OCI-LY7 (cell line): ENCODE results near the gene CACTIN.

Experiments
- EZH2phosphoT487 ChIP-seq: fragments of 200-600 bp; sonication (generic); IDR thresholded peaks from 2 replicates; pipeline ENCODE4 v1.6.1; 2018; ENCODE audit warnings: low read depth, borderline replicate concordance, mild to moderate bottlenecking, mixed run types, antibody characterized with exemption, low read length, moderate library complexity, mixed read lengths
- TF ChIP-seq, protein P1 (sequence below): fragments of 200-600 bp; sonication (generic); conservative IDR thresholded peaks from 2 replicates; pipeline ENCODE4 v1.5.1; 2014; ENCODE audit warnings: mild to moderate bottlenecking, antibody characterized with exemption, low read length, moderate library complexity, mixed read lengths

DNA sequence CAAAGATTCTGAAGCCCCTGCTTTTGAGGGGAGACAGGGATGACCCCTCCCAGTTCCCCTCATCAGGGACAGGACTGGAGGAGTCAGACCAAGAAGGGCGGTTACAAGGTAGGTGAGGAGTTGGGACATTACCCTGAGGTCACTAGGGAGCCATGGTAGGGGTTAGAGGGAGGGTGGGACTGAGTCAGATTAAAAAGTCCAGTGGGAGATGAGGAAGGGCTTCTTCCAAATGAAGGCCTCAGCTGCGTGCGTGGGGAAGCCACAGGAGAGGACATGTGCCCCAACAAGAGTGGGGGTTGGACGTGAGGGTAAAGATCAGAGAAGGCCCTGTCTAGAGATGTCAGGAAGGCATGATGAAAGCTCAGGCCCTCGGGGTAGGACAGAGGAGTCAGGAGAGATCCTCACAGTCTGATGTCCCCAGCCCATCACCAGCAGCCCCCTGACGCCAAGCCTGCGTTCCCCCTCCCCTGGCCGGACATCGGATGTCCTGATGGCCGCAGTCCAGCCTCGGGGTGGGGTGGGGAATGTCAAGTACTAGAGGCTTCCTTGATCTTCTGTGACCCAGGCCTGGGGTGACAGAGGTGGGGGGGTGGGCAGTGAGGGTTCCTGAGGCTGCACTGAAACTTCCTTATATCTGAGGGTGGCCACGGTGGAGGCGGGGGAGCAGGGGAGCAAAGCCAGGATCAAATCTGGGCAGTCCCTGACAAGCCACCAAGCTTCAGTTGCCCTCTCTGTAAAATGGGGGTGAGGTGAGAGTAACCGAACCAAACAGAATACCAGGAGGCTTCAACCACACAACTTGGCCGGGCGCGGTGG lies 62.7 kb downstream of the CACTIN start:
- TF ChIP-seq, protein P1, sequence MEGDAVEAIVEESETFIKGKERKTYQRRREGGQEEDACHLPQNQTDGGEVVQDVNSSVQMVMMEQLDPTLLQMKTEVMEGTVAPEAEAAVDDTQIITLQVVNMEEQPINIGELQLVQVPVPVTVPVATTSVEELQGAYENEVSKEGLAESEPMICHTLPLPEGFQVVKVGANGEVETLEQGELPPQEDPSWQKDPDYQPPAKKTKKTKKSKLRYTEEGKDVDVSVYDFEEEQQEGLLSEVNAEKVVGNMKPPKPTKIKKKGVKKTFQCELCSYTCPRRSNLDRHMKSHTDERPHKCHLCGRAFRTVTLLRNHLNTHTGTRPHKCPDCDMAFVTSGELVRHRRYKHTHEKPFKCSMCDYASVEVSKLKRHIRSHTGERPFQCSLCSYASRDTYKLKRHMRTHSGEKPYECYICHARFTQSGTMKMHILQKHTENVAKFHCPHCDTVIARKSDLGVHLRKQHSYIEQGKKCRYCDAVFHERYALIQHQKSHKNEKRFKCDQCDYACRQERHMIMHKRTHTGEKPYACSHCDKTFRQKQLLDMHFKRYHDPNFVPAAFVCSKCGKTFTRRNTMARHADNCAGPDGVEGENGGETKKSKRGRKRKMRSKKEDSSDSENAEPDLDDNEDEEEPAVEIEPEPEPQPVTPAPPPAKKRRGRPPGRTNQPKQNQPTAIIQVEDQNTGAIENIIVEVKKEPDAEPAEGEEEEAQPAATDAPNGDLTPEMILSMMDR, result no peak
- no peak for TF ChIP-seq EZH2phosphoT487
